Ascending aorta (tissue), 2 donors: ENCODE measurements around the gene NKX6-1. TPM values are rescaled to one million over a fixed set of nuclear protein-coding genes. Genes with fewer than 3 reads are reported as not detected.
A peak's percentile ranks its signal among the peaks of the same experiment; 100 is the strongest.

Experiments
- DNase-seq, 2 donors: peaks; one replicate each; pipeline ENCODE4 v3.0.0-alpha.2; 2019; ENCODE audit warnings: low spot score in 2 of 2
- H3K27ac ChIP-seq, 2 donors: fragments of 200-600 bp; sonication (generic); one replicate each; pipeline ENCODE4 v1.5.1; 2016 to 2017; ENCODE audit warnings: mild to moderate bottlenecking in 1 of 2
- H3K27me3 ChIP-seq: fragments of 200-600 bp; sonication (generic); one replicate; pipeline ENCODE4 v1.5.1; 2017
- H3K36me3 ChIP-seq, 2 donors: fragments of 200-600 bp; sonication (generic); one replicate each; pipeline ENCODE4 v1.5.1; 2016
- H3K4me1 ChIP-seq, 2 donors: fragments of 200-600 bp; sonication (generic); one replicate each; pipeline ENCODE4 v1.5.1; 2016 to 2017; ENCODE audit warnings: mild to moderate bottlenecking in 1 of 2
- H3K4me3 ChIP-seq, 2 donors: fragments of 200-600 bp; sonication (generic); one replicate each; pipeline ENCODE4 v1.5.1; 2016 to 2017; ENCODE audit warnings: mild to moderate bottlenecking in 1 of 2
- H3K9me3 ChIP-seq, 2 donors: fragments of 200-600 bp; sonication (generic); one replicate each; pipeline ENCODE4 v1.5.1; 2016
- intact Hi-C: fragments of 100-400 bp; cut with DNase I; formaldehyde crosslinking; loops from one replicate; pipeline ENCODE4 v1.15.1; 2023
- total RNA-seq: library from RNA; depleted of rRNA; stranded (reverse); fragments of >200 nt; gene quantifications from one replicate; pipeline ENCODE4 v1.1.0, GENCODE V29; 2016
- TF ChIP-seq, protein P1 (sequence below), 3 experiments: fragments of 200-600 bp in 2 of 3; fragments of 450-650 bp in 1 of 3; sonication (generic) in 2 of 3; IDR thresholded peaks; one replicate each; pipeline ENCODE4 v1.5.1; 2016 to 2019; ENCODE audit warnings: antibody characterized with exemption in 3 of 3, mild to moderate bottlenecking in 1 of 3, moderate library complexity in 1 of 3

The NKX6-1 gene
- total RNA-seq, 1 donor from 2014 or later, result not detected

DNA sequence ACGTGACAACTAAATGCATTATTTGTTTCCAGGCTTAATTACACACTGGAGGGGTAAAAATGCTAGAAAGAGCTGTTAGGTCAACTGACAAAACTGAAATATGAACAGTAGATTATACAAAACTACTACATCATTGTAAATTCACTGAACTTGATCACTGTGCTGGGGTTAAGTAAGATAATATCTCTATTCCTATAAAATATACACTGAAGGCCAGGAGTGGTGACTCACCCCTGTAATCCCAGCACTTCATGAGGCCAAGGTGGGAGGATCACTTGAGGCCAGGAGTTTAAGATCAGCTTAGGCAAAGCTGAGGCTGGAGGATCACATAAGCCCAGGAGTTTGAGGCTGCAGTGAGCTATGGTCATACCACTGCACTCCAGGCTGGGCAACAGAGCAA, 31.8 kb upstream of the NKX6-1 start:
- intact Hi-C loops, result no loop called here
- Histone ChIP-seq H3K27ac (no peak overlapping the region), H3K27me3 (no peaks in the 10 kb centered on the region), H3K36me3 (no peaks in the 10 kb centered on the region), H3K4me1 (no peaks in the 10 kb centered on the region), H3K4me3 (no peak overlapping the region), H3K9me3 (peaks cover 0 to 7% of the 10 kb centered on the region in 2 donors)
- TF ChIP-seq, protein P1, sequence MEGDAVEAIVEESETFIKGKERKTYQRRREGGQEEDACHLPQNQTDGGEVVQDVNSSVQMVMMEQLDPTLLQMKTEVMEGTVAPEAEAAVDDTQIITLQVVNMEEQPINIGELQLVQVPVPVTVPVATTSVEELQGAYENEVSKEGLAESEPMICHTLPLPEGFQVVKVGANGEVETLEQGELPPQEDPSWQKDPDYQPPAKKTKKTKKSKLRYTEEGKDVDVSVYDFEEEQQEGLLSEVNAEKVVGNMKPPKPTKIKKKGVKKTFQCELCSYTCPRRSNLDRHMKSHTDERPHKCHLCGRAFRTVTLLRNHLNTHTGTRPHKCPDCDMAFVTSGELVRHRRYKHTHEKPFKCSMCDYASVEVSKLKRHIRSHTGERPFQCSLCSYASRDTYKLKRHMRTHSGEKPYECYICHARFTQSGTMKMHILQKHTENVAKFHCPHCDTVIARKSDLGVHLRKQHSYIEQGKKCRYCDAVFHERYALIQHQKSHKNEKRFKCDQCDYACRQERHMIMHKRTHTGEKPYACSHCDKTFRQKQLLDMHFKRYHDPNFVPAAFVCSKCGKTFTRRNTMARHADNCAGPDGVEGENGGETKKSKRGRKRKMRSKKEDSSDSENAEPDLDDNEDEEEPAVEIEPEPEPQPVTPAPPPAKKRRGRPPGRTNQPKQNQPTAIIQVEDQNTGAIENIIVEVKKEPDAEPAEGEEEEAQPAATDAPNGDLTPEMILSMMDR (IDR thresholded peaks at IDR 0.05), result no peak
- DNase-seq, result no peak

DNA sequence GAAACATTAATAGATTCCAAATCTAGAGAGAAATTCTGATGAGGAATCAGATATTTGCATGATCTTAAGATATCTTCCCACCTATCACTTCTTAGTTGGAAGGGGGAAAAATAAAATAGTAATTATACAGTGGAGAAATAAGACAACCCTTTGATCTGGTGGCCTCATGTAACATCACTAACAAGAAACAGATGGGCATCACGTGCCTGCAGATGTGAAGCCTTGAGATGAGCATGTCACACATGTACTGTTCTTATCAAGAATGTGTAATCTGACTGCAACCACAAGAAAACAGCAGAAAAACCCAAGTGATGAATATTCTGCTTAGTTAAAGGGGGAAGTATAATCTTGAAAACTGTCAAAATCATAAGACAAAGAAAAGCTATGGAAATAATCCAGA, 31.4 kb upstream of the NKX6-1 start:
- H3K9me3 ChIP-seq, result peaks cover 0 to 7% of the 10 kb centered on the region in 2 donors
- H3K36me3 ChIP-seq, result no peaks in the 10 kb centered on the region
- TF ChIP-seq, protein P1 (IDR thresholded peaks at IDR 0.05), result no peak
- no peak overlapping the region for H3K27ac ChIP-seq
- no peaks in the 10 kb centered on the region for H3K27me3 ChIP-seq
- no peak for DNase-seq
- intact Hi-C loops, result no loop called here
- H3K4me1 ChIP-seq, result no peaks in the 10 kb centered on the region
- no peak overlapping the region for H3K4me3 ChIP-seq

DNA sequence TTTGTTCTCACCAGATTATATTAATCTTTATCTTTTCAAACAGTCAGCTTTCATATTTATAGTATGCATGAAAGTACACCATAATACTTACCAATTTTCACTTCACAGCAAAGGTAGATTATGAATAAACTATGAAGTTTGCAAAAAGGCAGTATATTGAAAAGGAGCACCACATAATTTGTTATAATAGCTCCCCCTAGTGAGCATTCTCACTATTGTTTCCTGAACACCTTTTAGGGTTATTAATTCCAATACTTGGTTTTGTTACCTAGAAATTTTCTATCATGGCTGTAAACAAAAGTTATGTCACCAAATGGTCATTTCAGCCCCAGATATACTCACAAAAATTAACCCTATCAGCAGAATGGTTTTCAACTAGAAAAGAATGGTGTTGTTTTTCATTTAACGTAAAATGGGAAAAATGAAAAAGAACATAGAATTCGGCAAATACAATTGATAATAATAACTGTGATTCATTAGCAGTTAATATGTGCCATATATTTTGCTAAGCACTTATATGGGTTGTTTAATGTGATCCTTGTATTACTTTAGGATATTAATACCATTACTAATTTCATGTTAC, 30.2 kb upstream of the NKX6-1 start:
- intact Hi-C loops, result no loop called here
- TF ChIP-seq, protein P1 (IDR thresholded peaks at IDR 0.05), result peak in 2 of 3 experiments; percentile 41 to 51
- Histone ChIP-seq H3K27ac (no peak overlapping the region), H3K9me3 (peaks cover 0 to 7% of the 10 kb centered on the region in 2 donors), H3K4me1 (no peaks in the 10 kb centered on the region), H3K27me3 (no peaks in the 10 kb centered on the region), H3K36me3 (no peaks in the 10 kb centered on the region), H3K4me3 (no peak overlapping the region)
- no peak for DNase-seq

DNA sequence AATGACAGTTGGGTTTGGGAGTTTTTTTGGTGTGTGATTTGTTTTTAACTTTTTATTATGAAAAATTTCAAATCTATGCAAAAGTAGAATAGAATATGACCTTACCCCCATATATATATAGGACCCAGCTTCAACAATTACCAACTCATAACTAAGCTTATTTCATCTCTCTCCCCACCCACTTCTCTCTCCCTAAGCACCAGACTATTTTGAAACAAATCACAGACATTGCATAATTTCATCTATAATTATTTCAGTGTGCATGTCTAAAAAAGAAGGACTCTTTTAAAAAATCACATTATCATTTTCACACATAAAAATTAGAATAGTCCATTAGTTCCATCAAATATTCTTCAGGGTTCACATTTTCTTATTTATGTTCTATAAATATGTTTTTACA, 28.3 kb upstream of the NKX6-1 start:
- no peaks in the 10 kb centered on the region for H3K4me1 ChIP-seq
- intact Hi-C loops, result no loop called here

DNA sequence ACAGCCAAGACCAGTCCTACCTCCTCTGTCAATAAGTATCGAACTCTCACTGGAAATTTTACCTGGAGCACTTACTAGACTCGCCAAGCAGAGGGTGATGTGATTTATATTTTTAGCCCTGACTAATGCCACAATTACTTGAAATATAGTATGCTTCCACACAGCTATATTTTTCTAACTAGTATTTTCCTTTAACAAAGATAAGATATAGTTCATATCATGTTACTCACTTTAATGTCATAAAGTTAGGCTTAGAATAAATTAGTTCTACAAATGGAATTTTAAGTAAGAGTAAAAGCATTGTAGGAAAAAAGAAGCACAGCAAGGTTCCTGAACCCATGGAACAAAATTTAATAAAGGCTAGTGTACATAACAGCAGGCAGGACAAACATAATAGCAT, 16.0 kb upstream of the NKX6-1 start:
- TF ChIP-seq, protein P1 (IDR thresholded peaks at IDR 0.05), result no peak
- no peak overlapping the region for H3K27ac ChIP-seq
- no peak for DNase-seq
- no peak overlapping the region for H3K4me3 ChIP-seq
- H3K36me3 ChIP-seq, result no peaks in the 10 kb centered on the region
- H3K4me1 ChIP-seq, result no peaks in the 10 kb centered on the region
- intact Hi-C loops, result no loop called here
- H3K9me3 ChIP-seq, result no peaks in the 10 kb centered on the region
- no peaks in the 10 kb centered on the region for H3K27me3 ChIP-seq

More for the DNA sequence above, 28.3 kb upstream of the NKX6-1 start:
- H3K27me3 ChIP-seq, result no peaks in the 10 kb centered on the region
- H3K36me3 ChIP-seq, result no peaks in the 10 kb centered on the region
- TF ChIP-seq, protein P1 (IDR thresholded peaks at IDR 0.05), result no peak
- H3K9me3 ChIP-seq, result no peaks in the 10 kb centered on the region
- no peak for DNase-seq
- no peak overlapping the region for H3K27ac ChIP-seq
- H3K4me3 ChIP-seq, result no peak overlapping the region

DNA sequence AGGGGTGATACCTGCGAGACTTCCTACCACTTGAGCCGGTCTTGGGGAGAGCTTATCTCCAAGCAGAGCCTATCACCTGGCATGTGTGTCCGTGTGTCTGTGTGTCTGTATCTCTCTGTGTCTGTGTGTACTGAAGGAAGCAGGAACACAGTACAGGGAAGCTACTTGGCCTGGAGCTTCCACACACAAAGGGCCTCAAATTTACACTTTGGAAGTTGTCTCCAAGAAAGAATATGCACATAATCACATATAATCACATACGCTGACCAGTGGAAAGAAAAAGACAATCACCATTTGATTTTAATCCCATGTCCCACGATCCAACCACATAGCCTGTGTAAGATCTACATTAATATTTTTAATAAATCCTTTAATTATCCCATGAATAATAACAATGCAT, 13.2 kb upstream of the NKX6-1 start:
- no peak for DNase-seq
- Histone ChIP-seq H3K4me1 (no peaks in the 10 kb centered on the region), H3K9me3 (no peaks in the 10 kb centered on the region), H3K36me3 (no peaks in the 10 kb centered on the region), H3K27ac (no peak overlapping the region), H3K4me3 (no peak overlapping the region), H3K27me3 (no peaks in the 10 kb centered on the region)
- TF ChIP-seq, protein P1 (IDR thresholded peaks at IDR 0.05), result no peak
- intact Hi-C loops, result no loop called here
